Right kidney (tissue), 1 donor: ENCODE data around the gene ZSCAN5B.
"Not testable (repeated sequence)": the region's sequence is repeated elsewhere in the genome, so short reads cannot be mapped to it uniquely, and the experiment has no call there.

Experiments used
- DNase-seq: peaks from one replicate; pipeline ENCODE4 v3.0.0-alpha.2; 2016

ZSCAN5B gene

GRCh38 chr19:56175861-56176307, 21.7 kb downstream of the ZSCAN5B start, which contains the start of gene GALP:
Gene GALP, plus strand, starts transcription at chr19:56176008. Its CDS starts 1,101 bp downstream, at chr19:56177109.
- not testable (repeated sequence) for DNase-seq

GRCh38 chr19:56174550-56174949, 23.0 kb downstream of the ZSCAN5B start:
- DNase-seq, result no peak

DNA sequence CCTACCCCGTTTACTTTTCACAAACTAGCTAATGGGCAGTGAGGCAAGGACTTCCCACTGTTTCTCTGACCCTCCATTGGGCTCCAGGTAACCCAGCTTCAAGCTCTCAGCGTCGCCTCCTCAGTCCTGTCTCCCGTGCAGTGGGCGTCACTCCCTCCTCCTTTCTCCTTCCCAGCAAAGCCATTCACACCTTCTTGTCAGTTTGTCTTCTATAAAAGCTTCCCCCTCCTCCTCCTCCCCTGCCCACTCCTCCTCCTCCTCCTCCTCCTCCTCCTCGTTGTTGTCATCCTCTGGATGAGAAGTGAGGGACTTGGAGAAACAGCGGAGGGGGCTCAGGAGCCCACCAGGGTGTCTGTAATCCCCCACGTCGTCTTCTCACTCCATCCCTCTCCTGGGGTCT, 23.5 kb downstream of the ZSCAN5B start:
- no peak for DNase-seq

GRCh38 chr19:56170261-56170660, 27.3 kb downstream of the ZSCAN5B start:
- no peak for DNase-seq

GRCh38 chr19:56167064-56167578, 30.5 kb downstream of the ZSCAN5B start:
- no peak for DNase-seq

DNA sequence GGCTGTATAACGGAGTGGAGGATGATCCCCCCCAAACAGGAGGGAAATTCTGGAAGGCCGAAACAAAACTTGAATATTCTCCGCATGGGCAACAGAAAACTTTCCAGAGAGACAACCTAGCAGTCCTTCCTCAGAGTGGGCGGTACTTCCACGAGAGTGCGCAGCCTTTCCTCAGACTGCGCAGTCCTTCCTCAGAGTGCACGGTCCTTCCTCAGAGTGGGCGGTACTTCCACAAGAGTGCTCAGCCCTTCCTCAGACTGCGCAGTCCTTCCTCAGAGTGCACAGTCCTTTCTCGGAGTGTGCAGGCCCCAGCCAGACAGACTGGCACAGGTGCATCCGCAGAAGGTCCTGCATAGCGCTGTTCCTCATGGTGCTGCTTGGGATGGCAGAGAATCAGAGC, 34.5 kb downstream of the ZSCAN5B start:
- DNase-seq, result no peak

DNA sequence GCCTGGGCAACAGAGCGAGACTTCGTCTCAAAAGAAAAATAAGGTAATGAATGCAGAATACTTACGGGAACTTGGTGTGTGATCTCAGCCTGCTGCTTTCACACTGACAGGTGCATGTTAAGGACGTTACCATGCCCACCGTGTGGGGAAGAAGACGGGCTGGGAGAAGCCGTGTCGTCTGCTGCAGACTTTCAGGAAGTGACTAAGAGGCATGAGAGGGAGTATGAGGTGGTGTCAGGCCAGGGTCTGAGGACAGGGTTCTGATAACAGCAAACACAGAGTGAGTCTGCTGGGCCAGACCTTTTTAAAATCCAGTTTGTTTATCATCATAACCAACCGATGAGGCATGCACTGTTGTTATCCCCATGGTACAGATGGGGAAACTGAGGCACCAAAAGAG, 35.3 kb downstream of the ZSCAN5B start:
- no peak for DNase-seq

- no peak for DNase-seq
Measured at GRCh38 chr19:56161534-56161933, 36.0 kb downstream of the ZSCAN5B start.

DNA sequence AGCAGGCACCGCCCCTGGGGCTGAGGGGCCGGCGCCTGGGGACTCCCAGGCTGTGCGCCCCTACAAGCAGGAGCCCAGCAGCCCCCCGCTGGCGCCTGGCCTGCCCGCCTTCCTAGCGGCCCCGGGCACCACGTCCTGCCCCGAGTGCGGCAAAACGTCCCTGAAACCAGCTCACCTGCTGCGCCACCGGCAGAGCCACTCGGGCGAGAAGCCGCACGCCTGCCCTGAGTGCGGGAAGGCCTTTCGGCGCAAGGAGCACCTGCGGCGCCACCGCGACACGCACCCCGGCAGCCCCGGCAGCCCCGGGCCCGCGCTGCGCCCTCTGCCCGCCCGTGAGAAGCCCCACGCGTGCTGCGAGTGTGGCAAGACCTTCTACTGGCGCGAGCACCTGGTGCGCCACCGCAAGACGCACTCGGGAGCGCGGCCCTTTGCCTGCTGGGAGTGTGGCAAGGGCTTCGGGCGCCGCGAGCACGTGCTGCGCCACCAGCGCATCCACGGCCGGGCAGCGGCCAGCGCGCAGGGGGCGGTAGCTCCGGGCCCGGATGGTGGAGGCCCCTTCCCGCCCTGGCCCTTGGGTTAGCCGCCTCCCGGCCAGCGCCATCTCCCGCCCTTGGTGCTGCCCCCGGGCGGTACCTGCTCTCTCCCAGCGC, 37.8 kb downstream of the ZSCAN5B start:
- no peak for DNase-seq

- DNase-seq, result no peak
Measured at GRCh38 chr19:56159009-56159559, 38.5 kb downstream of the ZSCAN5B start.

DNA sequence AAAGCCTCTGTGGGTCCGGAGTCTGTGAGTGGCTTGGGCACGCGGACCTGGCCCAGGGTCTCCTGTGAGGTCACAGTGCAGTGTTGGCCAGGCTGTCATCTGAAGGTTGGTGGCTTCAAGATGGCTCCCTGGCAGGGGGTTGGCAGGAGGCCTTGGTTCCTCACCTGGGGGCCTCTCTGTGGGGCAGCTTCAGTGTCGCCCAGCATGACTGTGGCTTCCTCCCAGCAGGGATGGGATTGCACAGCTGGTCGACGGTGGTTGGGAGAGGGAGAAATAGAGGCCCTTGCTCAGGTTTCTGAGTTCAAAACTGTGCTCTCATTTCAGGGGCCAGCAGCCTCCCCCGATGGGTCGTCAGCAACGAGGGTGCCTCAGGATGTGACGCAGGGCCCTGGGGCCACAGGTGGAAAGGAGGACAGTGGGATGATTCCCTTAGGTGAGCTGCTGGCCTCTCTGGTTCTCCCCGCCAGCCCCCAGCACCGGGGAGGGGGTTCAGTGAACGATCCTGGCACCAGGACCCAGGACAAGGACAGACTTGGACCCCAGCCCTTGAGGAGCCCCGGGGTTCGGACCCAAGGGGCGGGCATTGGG, 39.3 kb downstream of the ZSCAN5B start:
- DNase-seq, result no peak

DNA sequence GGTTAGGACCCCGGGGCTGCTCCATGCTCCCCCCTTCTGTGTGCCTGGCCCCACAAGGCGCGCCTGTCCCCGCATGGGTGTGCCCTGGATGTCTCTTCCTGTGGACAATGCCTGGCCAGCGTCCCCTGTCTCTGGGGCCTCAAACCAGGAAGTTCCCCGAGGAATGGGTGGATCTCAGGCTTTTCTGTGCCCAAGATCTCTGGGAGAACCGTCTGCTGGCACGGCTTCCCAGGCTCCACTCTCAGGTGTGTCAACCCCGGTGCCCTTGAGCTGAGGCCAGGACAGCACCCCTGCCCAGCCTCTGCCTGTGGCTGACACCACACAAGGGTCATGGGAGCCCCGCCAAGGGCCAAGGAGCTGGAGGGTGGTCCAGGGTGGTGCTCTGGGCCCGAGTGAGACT, 40.8 kb downstream of the ZSCAN5B start:
- DNase-seq, result no peak

DNA sequence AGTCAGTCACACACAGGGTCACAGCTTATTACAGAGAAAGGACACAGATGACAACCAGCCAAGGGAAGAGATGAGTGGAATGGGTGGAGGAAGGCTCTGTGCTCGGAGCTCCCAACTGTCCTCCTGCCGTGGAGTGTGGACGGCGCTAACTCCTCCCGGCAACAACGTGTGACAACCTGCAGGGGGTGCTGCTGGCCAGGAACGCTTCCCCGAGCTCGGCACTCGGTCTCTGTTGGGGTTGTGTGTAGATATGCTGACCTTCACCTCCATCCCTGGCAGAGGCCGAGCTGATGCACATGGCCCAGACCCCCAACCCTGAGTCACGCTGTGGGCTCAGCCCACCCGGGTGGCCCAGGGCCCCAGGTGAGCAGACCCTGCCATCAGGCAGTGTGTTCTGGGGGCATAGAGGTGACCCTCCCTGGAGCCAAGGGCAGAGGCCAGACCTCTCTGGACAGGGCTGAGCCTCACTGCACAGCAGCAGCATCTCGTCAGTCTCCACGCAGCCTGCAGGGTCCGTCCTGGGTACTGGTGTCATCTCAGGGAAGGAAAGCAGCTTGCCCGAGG, 42.4 kb downstream of the ZSCAN5B start:
- DNase-seq, result no peak

DNA sequence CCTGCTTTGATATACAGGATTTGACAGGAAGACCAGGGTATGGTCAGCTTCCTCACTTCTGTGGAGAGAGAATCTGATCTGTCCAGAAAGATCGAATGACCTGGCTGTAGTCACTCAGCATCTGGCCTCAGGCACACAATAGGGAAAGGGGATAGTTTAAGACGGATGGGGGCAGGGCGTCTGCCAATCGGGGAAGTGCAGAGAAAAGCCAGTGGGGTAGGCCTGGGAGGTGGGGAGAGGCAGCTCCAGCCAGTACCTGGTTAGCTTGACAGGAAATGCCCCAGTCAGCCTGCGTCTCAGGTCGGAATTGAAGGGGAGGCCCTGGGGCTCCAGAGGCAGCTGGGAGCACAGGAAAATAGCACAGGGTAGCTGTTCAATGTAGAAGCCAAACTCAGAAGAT, 44.1 kb downstream of the ZSCAN5B start:
- no peak for DNase-seq

- DNase-seq, result no peak
Measured at GRCh38 chr19:56152644-56153043, 44.9 kb downstream of the ZSCAN5B start.

DNA sequence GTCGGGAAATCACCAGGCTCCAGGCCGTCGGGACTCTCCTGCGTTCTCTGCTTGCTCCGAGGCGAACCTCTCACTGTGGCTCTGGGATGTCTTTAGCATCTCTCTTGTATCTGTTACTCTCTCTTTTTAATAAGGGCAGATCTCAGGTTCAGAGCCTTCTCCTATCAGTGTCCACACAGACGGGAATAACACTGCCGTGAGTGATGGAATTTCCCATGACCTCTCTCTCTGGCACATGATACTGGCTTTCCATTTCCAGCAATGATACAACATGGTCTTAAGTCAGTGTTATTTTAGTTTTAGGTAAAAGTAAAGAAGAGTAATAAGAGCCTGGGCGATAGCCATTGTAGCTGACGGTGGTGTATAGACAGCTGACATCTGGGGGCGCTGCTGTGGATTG, 47.2 kb downstream of the ZSCAN5B start:
- DNase-seq, result no peak

- DNase-seq, result no peak
Measured at GRCh38 chr19:56149656-56150038, 47.9 kb downstream of the ZSCAN5B start.

DNA sequence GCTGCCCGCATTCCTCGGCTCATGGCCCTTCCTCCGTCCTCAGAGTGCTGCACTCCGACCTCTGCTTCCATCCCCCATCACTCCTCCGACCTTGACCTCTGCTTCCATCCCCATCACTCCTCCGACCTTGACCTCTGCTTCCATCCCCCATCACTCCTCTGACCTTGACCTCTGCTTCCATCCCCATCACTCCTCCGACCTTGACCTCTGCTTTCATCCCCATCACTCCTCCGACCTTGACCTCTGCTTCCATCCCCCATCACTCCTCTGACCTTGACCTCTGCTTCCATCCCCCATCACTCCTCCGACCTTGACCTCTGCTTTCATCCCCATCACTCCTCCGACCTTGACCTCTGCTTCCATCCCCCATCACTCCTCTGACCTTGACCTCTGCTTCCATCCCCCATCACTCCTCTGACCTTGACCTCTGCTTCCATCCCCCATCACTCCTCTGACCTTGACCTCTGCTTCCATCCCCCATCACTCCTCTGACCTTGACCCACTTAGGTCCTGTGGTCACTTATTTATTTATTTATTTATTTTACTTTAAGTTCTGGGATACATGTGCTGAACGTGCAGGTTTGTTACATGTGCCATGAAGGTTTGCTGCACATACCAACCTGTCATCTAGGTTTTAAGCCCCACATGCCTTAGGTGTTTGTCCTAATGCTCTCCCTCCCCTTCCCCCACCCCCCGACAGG, 48.5 kb downstream of the ZSCAN5B start:
- not testable (repeated sequence) for DNase-seq

GRCh38 chr19:56148096-56148495, 49.5 kb downstream of the ZSCAN5B start:
- DNase-seq, result no peak

- no peak for DNase-seq
Measured at GRCh38 chr19:56147307-56147706, 50.3 kb downstream of the ZSCAN5B start.

DNA sequence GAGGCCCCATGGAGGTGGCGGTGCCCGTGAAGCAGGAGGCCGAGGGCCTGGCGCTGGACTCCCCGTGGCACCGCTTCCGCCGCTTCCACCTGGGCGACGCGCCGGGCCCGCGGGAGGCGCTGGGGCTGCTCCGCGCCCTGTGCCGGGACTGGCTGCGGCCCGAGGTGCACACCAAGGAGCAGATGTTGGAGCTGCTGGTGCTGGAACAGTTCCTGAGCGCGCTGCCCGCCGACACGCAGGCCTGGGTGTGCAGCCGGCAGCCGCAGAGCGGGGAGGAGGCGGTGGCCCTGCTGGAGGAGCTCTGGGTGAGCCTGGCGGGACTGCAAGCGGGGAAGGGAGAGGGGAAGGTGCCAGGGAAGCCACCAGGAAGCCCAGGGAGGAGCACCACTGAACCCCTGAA, 50.7 kb downstream of the ZSCAN5B start:
- no peak for DNase-seq

DNA sequence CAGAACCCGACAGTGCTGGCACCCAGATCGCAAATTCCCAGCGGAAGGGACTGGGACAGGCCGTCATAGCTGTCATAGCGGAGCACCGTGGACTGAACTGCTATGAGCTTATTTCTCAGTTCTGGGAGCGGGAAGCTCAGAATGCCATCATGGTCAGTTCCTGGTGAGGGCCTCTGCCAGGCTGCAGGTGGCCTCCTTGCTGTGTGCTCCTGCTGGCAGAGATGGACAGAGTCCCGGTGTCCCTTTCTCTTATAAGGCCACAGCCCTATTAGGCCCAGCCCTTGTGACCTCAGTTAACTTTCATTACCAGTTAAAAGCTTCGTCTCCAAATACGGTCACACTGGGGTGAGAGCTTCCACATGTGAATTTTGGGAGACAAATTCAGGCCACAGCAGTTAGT, 51.9 kb downstream of the ZSCAN5B start:
- no peak for DNase-seq

DNA sequence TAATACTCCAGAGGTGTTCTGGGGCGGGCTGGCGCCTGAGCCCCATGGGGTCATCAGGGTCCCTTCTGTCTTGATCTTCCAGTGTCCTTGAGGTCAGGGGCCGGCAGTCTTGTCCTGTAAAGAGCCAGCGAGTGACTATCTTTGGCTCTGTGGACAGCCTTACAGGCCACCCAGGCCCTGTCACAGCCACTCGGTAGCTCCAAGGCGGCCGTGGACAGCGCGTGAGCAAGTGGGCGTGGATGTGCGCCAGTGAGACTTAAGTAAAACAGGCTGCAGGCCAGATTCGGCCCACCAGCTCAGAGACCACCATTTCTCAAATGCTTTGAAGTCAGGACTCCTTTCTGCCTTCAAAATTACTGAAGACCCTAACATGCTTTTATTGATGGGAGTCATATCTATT, 52.8 kb downstream of the ZSCAN5B start:
- no peak for DNase-seq
